GM18502 (cell line): Measurements from ENCODE around the gene CRCP.
"Not testable (repeated sequence)": the region's sequence is repeated elsewhere in the genome, so short reads cannot be mapped to it uniquely, and the experiment has no call there.

Experiments
- ATAC-seq: cut with Tn5 transposase; IDR thresholded peaks from one replicate; pipeline ENCODE4 v1.9.1; 2021; ENCODE audit warnings: mild to moderate bottlenecking; ENCODE audit not compliant: unreplicated experiment, poor library complexity

The CRCP gene

DNA sequence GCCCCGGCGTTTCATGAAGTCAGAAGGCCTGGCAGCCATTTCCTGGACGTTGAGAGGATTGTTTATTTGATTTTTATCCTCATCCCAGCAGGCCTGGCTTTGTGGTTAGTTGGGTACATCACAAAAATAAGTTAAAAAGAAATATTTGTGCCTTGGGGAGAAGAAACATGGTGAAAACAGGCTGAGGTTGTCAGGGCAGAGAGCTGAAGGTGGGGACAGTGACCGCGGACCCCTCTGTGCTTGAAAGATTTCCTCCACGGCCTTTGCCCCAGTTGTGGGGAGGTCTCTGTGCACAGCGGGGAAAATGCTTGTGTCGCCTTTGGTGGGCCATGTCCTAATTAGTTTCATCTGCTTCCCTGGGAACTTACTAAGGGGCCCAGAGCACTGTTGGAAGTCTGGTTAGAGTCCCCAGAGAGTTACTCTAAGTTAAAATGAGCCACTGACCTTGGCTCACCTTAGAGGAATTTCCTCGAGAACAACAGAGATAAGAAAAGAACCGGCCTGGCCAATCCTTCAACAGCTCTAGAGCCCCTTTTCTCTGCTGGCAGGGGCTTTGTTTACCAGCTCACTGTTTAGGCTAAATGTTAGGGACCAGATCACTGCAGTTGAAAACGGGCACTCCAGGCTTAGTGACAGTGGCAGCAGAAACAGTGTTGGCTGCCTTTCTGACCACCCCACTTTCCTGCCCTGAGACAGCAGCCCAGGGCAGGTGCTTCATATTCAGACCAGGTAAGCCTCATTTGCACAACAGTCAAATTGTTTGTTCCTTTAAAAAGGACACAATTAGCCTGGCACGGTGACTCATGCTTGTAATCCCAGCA is 37.9 kb downstream of the CRCP start:
- no peak for ATAC-seq

DNA sequence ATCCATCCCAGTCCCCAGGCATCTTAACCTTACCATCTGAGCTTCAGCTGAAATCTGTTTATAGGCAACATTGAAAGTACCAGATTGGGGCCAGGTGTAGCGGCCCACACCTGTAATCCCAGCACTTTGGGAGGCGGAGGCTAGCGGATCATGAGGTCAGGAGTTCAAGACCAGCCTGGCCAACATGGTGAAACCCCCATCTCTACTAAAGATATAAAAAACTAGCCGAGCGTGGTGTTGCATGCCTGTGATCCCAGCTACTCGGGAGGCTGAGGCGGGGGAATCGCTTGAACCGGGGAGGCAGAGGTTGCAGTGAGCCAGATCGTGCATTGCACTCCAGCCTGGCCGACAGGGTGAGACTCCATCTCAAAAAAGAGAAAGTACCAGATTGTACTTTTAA is 39.0 kb downstream of the CRCP start:
- ATAC-seq, result no peak

DNA sequence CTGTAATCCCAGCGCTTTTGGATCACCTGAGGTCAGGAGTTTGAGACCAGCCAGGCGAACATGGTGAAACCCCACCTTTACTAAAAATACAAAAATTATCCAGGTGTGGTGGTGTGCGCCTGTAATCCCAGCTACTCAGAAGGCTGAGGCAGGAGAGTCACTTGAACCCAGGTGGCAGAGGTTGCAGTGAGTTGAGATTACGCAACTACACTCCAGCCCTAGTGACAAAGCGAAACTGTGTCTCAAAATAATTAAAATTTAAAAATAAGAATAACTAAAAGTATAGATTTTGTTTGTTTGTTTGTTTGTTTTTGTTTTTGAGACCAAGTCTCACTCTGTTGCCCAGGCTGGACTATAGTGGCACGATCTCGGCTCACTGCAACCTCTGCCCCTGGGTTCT is 41.4 kb downstream of the CRCP start:
- ATAC-seq, result not testable (repeated sequence)

DNA sequence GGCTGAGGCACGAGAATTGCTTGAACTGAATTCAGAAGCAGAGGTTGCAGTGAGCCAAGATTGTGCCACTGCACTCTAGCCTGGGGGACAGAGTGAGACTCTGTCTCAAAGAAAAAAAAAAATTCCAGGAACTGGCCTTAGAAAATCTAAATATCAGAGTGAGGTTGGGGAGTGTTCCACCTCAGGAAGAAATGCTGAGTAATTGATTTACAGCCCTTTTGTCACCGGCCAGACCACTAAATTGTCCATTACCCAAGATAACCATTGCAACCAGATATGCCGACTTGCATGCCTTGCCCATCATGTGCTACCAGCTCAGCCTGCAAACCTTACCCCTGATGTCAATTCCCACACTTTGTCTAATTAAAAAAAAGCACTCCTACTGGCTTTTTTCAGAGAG is 42.4 kb downstream of the CRCP start:
- no peak for ATAC-seq

DNA sequence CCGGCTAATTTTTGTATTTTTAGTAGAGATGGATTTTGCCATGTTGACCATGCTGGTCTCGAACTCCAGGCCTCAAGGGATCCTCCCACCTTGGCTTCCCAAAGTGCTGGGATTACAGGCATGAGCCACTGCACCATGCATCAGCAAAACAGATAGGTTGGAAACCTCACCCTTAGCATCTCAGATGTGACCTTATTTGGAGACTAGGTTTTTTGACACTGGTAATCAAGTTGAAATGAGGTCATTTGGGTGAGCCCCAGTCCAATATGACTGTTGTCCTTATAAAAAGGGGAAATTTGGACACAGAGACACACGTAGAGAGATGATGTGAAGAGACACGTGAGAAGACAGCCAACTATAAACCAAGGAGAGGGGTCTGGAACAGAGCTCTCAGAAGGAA is 48.0 kb downstream of the CRCP start:
- no peak for ATAC-seq

DNA sequence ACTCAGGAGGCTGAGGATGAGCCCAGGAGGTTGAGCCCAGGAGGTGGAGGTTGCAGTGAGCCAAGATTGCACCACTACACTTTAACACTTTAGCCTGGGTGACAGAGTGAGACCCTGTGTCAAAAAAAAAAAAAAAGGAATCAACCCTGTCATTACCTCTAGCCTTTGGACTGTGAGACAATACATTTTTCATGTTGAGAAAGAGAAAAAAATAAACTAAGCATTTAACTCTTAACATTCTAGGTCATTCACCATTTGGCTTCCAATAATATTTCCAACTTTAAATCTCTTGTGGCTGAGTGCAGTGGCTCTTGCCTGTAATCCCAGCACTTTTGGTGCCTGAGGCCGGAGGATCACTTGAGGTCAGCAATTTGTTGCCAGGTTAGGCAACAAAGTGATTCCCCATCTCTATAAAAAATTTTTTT is 48.6 kb downstream of the CRCP start:
- no peak for ATAC-seq

DNA sequence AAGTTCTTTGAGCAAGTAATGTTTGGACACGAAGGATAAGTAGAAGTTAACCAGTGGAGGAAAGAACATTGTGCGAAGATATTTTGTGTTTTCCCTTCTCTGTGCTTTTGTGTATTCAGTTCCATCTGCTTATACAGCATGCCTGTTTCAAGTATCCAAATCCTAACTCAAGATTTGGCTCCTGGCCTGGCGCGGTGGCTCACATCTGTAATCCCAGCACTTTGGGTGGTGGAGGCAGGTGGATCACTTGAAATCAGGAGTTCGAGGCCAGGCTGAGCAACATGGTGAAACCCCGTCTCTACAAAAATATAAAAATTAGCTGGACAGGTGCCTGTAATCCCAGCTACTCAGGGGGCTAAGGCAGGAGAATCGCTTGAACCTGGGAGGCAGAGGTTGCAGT is 49.7 kb downstream of the CRCP start:
- no peak for ATAC-seq

DNA sequence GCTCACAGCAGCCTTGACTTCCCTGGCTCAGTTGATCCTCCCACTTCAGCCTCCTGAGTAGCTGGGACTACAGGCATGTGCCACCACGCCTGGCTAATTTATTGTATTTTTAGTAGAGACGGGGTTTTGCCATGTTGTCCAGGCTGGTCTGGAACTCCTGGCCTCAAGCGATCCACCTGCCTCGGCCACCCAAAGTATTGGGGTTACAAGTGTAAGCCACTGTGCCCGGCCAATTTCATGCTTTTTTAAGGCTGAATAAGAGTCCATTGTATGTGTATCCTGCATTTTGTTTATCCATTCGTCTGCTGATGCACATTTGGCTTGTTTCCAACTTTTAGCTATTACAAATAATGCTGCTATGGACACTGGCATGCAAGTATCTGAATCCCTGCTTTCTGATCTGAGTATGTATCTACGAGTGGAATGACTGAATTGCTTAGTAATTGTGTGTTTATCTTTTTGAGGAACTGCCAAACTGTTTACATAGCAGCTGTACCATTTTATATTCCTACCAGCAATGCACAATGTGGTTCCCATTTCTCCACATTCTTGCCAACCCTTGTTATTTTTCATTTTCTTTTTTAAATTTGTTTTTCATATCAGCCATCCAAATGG is 53.2 kb downstream of the CRCP start:
- ATAC-seq, result no peak

DNA sequence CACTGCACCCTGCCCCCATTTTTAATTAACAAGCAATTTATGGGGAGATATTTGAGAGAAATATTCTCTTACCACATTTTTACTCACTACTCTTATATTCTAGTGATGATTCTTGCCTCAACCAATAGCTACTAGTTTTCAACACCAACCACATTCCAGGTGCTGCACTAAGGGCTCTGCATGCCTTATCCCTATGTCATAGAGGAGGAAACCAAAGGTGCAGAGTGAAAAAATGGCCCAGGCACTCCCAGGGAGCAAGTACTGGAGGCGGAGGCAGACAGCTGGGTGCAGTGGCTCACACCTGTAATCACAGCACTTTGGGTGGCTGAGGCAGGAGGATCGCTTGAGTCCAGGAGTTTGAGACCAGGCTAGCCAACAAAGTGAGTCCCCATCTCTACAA is 55.0 kb downstream of the CRCP start:
- ATAC-seq, result no peak

DNA sequence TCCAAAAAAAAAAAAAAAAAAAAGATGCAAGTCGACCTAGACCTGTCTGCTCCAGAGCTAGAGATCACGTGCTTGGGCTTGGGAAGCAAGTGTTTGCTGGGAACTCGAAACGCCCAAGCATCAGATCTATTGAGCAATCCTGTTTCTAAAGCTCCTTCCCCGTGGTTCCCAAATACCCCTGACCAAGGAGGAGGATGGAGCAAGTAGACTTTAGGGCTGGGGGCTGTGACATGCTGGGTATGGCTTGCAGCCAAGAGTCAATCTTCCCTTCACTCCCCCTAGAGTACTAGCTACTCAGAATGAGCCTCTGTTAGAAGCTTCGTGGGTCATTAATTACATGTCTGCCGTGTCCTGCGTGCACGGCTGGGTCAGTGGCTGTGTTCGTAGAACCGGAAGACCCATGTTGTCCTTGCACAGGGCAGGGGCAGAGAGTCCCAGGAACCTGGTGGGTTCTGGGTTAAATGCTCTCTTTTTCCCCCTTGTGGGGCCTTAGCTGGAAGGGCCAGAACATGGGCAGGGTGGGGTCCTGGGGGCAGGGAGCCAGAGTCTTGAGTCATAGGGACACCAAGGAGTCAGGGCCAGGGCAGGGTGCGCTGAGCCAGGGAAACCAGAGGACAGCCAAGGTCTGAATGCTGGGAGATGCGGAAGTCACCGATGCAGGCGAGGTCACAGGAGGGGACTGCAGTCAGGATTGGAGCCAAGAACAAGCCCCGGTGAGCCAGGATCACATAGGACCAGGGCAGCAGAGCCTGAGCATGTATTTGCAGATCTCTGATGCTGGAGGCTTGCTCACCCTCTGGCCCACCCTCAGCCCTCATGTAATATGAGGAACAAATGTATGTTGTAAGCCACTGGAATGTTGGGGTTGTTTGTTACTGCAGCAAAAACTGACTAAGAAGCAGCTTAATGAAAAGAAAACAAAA is 55.9 kb downstream of the CRCP start:
- no peak for ATAC-seq

DNA sequence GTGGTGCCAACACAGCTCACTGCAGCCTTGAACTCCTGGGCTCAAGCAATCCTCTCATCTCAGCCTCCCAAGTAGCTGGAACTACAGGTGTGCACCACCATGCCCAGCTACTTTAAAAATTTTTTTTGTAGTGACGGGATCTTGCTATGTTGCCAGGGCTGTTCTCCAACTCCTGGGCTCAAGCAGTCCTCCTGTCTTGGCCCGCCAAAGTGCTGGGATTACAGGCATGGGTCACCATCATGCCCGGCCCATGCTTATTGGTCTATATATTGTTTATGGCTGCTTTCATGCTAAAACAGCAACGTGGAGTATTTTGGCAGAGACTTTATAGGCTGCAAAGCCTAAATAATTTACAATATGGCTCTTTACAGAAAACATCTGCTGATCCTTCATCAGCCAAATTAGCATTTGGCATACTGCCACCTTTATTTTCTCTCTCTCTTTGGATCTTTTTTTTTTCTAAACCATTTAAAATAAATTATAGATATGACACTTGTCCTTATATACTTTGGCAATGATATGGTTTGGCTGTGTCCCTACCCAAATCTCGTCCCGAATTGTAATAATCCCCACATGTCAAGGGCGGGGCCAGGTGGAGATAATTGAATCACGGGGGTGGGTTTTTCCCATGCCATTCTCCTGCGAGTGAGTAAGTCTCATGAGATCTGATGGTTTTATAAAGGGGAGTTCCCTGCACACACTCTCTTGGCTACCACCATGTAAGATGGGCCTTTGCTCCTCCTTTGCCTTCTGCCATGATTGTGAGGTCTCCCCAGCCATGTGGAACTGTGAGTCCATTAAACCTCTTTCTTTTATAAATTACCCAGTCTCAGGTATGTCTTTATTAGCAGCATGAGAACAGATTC is 58.1 kb downstream of the CRCP start:
- not testable (repeated sequence) for ATAC-seq

DNA sequence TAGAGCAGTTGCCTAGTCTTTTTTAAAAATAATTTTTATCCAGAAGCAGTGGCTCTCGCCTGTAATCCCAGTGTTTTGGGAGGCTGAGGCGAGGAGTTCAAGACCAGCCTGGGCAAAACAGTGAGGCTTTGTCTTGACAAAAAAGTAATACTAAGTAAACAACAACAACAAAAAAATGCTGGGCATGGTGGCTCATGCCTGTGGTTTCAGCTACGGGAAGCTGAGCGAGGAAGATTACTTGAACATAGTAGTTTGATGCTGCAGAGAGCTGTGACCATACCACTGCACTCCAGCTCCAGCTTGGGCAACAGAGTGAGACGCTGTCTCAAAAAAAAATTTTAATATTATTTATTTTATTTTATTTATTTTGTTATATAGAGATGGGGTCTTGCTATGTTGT is 59.2 kb downstream of the CRCP start:
- no peak for ATAC-seq

DNA sequence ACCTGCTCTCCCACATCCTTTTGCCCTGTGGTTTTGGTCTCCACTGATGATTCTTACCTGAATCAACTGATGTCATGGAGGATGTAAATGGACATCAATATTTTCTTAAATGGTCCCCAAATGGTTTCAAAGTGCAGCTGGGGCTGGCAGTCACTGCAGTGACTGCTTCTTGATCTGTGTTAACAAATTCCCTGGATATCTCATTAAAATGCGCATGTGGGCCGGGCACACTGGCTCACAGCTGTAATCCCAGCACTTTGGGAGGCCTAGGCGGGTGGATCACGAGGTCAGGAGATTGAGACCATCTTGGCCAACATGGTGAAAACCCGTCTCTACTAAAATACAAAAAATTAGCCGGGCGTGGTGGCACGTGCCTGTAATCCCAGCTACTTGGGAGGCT is 60.4 kb downstream of the CRCP start:
- ATAC-seq, result not testable (repeated sequence)

DNA sequence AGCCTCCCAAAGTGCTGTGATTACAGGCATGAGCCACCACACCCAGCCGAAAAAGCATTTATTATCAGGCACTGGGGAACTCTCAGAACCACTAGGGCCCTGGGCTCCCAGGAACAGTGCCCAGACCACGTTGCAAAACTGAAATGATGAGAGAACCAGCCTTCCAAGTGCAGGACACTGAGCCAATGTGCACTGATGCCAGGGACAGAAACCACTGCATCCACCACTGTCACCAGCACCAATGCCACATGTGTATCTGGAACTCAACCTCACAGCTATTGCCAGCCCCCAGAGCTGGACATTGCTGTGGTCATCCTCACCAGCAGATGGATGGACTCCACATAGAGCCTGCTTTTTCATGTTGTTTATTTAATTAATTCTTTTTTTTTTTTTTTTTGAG is 62.3 kb downstream of the CRCP start:
- ATAC-seq, result no peak

DNA sequence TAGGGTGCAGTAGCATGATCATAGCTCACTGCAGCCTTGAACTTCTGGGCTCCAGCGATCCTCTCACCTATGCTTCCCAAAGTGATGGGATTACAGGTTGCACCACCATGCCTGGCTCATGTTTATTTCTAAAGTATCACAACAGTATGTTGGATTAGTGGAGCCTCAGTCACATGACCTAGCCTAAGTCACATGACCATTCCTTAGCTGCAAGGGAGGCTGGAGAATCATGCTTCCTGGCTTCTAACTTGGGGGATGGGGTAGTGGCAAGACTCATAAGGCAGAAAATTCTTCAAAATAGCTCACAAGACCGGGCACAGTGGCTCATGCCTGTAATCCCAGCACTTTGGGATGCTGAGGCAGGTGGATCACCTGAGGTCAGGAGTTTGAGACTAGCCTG is 63.6 kb downstream of the CRCP start:
- ATAC-seq, result no peak

DNA sequence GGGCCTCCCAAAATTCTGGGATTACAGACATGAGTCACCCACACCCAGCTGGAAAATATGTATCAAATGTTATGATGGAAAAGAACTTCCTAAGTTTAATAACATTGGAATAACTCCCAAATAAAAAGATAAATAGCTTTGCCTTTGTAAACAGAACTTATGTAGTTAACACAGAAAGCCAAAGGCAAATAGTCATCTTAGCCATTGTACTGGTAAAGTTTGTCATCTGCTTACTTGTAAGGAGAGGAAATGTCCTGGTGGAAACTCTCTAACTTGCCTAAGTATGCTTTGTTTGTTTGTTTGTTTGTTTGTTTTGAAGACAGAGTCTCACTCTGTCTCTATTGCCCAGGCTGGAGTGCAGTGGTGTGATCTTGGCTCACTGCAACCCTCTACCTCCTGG is 66.7 kb downstream of the CRCP start:
- ATAC-seq, result no peak

DNA sequence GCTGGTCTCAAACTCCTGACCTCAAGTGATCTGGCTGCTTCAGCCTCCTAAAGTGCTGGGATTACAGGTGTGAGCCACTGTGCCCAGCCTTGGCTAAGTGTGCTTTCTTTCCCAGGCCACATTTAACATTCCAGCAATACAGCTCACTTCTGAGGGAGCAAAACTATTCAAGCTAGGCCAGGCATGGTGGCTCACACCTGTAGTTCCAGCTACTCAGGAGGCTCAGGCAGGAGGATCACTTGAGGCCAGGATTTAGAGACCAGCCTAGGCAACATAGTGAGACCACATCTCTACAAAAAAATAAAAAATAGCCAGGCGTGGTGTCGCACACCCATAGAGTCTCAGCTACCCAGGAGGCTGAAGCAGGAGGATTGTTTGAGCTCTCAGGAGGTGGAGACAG is 67.2 kb downstream of the CRCP start:
- no peak for ATAC-seq

DNA sequence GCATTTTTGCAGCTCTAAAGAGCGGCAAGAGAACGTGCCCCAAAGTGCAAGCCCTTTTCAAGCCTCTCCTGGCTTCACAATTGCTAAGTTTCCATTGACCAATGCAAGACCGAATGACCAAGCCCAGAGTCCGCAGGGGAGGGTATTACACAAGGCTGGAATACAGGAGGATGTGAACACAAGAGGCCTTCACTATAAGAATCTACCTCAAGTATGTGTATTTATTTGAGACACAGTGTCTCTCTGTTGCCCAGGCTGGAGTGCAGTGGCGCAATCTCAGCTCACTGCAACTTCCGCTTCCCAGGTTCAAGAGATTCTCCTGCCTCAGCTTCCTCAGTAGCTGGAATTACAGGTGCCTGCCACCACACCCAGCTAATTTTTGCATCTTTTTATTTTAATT is 68.3 kb downstream of the CRCP start:
- ATAC-seq, result no peak

DNA sequence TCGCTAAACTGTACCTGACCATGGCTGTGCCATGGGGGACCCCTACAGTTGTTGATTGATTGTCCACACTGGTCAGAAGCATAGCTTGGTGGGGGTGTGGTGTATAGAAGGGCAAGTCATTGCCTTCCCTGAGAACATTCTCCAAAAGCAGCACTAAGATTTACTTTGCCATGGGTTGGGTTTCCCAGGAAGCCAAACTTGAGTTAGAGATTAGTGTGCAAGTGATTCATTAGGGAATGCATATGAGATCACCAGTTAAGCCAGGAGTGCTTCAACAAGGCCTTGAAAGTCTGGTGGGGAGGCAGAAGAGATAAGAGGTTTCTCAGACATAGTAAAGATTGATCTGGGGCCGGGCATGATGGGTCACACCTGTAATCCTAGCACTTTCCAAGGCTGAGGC is 69.1 kb downstream of the CRCP start:
- no peak for ATAC-seq

DNA sequence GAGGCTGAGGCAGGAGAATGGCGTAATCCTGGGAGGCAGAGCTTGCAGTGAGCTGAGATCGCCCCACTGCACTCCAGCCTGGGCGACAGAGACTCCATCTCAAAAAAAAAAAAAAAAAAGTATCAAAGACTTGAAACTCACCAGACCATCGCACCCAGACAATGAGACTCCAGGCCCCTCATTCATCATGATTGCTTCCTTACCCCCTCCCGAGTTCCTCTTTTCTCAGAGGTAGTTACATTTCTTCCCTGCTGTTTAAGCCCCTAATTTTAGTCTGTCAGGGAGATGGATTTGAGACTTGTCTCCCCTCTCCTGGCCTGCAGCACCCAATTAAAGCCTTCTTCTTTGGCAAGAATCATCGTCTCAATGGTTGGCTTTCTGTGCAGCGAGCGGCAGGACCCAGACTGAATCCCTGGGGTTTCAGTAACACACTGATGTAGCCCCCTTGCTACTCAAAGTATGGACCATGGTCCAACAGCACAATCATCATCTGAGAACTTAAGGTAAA is 71.1 kb downstream of the CRCP start:
- no peak for ATAC-seq
